ENCODE measurements around the gene NKAPL.

Gene NKAPL

DNA sequence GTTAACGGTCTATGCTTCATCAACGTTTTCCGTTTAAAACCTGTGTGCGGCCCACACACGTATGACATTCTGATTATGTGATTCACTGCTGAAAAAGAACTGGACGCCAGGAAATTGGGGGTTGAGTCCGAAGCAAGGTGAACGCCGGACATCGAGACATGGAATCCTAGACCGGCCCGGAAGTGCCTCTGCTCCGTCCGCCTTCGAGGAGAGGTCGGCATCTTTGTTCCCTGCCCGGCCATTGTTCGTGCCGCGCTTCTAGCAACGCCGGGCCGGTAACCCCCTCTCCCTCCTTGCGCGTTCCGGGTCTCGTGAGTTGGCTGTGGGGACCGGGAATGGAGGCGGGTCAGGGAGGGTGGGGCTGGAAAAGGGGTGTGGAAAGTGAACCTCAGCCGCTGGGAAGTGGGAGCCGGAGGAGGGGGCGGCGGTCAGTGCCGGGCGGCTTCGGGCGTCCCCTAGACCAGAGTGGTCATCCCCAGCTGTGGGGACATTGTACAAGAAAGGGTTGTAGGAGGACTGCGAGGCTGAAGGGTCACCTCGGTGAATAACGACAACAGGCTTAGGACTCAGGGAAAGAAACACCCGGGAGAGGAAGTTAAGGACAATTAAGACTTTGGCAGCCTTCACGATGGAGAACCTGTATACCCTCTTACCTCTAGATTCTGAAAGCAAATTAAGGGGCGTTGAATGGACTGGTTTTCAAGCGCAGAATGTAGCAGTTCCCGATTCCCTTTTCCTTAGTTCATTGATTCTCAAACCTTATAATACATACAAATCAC is 33.9 kb upstream of the NKAPL start, which contains the start of gene ZSCAN9:
ZSCAN9 (plus strand) TSS at position 220 of the 779 bp plus-strand sequence. CDS start 1,810 bp downstream, outside the sequence.
- Histone ChIP-seq H3K4me3 (ENCODE audit: low read depth in 1 of 2, low read length in 1 of 2) (peak within 1 kb of the TSS; percentile 72 to 87), H3K27ac (peak within 1 kb of the TSS; percentile 26), H3K36me3 (peaks cover 28% of the 10 kb centered on the region), H3K9me3 (no peaks in the 10 kb centered on the region), H3K4me1 (ENCODE audit: control insufficient read depth in 1 of 2, insufficient read depth in 1 of 2, low read depth in 1 of 2, low read length in 1 of 2) (peaks cover 11 to 12% of the 10 kb centered on the region in 2 experiments), H3K27me3 (peaks cover 42% of the 10 kb centered on the region)
- TF ChIP-seq, protein P1, sequence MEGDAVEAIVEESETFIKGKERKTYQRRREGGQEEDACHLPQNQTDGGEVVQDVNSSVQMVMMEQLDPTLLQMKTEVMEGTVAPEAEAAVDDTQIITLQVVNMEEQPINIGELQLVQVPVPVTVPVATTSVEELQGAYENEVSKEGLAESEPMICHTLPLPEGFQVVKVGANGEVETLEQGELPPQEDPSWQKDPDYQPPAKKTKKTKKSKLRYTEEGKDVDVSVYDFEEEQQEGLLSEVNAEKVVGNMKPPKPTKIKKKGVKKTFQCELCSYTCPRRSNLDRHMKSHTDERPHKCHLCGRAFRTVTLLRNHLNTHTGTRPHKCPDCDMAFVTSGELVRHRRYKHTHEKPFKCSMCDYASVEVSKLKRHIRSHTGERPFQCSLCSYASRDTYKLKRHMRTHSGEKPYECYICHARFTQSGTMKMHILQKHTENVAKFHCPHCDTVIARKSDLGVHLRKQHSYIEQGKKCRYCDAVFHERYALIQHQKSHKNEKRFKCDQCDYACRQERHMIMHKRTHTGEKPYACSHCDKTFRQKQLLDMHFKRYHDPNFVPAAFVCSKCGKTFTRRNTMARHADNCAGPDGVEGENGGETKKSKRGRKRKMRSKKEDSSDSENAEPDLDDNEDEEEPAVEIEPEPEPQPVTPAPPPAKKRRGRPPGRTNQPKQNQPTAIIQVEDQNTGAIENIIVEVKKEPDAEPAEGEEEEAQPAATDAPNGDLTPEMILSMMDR (IDR thresholded peaks at IDR 0.05), result no peak

DNA sequence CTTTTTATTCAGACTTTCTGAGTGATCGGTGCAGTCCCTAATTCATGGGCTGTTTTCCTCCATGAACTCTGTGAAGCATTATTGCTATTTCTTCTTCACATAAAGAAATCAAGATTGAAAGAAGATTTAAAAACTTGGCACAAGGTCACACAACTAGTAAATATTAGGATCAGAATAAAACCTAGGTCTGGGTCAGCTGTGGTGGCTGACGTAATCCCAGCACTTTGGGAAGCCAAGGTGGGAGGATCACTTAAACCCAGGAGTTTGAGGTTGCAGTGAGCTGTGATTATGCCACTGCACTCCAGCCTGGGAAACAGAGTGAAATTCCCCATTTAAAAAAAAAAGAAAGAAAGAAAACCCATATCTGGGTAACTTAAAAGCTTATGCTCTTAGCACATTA is 32.6 kb upstream of the NKAPL start:
- Histone ChIP-seq H3K36me3 (peaks cover 36% of the 10 kb centered on the region), H3K4me3 (ENCODE audit: low read depth in 1 of 2, low read length in 1 of 2) (no peak overlapping the region), H3K4me1 (ENCODE audit: control insufficient read depth in 1 of 2, insufficient read depth in 1 of 2, low read depth in 1 of 2, low read length in 1 of 2) (peaks cover 11 to 12% of the 10 kb centered on the region in 2 experiments), H3K9me3 (no peaks in the 10 kb centered on the region), H3K27me3 (peaks cover 30% of the 10 kb centered on the region), H3K27ac (no peak overlapping the region)
- TF ChIP-seq, protein P1 (IDR thresholded peaks at IDR 0.05), result no peak

DNA sequence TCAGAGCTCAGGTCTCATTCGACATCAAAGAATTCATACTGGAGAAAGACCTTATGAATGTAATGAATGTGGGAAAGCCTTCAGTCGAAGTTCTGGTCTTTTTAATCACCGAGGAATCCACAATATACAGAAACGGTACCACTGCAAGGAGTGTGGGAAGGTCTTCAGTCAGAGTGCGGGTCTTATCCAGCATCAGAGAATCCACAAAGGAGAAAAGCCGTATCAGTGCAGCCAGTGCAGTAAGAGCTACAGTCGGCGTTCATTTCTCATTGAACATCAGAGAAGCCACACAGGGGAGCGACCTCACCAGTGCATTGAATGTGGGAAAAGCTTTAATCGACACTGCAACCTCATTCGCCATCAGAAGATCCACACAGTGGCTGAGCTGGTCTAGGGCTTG is 26.3 kb upstream of the NKAPL start:
- H3K27me3 ChIP-seq, result no peaks in the 10 kb centered on the region
- no peaks in the 10 kb centered on the region for H3K9me3 ChIP-seq
- peaks cover 48% of the 10 kb centered on the region for H3K36me3 ChIP-seq
- H3K4me1 ChIP-seq (ENCODE audit: control insufficient read depth in 1 of 2, insufficient read depth in 1 of 2, low read depth in 1 of 2, low read length in 1 of 2), result no peaks in the 10 kb centered on the region
- no peak overlapping the region for H3K4me3 ChIP-seq (ENCODE audit: low read depth in 1 of 2, low read length in 1 of 2)
- TF ChIP-seq, protein P1 (IDR thresholded peaks at IDR 0.05), result no peak
- no peak overlapping the region for H3K27ac ChIP-seq

DNA sequence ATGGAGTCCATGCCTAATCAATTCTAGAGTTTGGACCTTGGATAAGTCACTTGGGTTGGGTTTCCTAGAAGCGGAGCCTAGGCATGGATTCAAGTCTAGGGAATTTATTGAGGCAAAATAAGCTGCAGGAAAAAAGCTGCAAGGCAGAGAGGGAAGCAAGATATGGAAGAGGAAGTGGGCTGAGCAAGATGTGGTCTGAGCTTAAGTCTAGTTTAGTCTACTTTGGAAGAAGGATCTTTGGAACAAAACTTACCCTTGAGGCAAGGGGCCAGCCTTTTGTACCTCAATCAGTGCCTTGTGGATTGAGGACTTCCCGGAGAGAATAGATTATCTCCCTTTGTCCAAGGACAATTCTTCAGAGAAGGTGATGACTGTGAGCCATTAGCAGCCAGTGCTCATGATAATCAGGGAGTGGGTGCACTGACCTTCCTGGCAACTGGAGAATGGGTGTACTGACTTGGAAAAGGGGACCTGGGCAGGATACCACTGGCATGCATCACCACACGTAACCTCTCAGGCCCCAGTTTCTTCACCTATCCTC is 23.1 kb upstream of the NKAPL start:
- H3K36me3 ChIP-seq, result peaks cover 21% of the 10 kb centered on the region
- TF ChIP-seq, protein P1 (IDR thresholded peaks at IDR 0.05), result no peak
- H3K4me1 ChIP-seq (ENCODE audit: control insufficient read depth in 1 of 2, insufficient read depth in 1 of 2, low read depth in 1 of 2, low read length in 1 of 2), result no peaks in the 10 kb centered on the region
- no peaks in the 10 kb centered on the region for H3K9me3 ChIP-seq
- no peak overlapping the region for H3K27ac ChIP-seq
- no peaks in the 10 kb centered on the region for H3K27me3 ChIP-seq
- H3K4me3 ChIP-seq (ENCODE audit: low read depth in 1 of 2, low read length in 1 of 2), result no peak overlapping the region

DNA sequence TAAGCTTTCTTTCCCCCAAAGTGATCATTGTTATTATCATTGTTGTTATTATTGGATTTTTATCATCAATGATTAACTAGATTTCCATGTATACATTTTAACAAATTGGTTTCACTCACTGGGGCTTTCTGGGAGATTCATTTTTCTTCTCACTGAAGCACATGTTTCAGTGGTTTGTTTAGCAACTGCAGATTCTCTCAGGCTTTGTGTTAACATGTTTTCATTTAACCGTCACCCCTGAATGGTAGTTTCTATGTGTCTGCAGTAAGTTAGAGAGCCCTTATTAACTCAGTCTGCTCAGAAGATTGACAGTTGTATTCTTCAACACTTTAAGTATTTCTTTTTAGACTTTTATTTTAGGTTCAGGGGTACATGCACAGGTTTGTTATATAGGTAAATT is 19.5 kb upstream of the NKAPL start:
- no peaks in the 10 kb centered on the region for H3K4me1 ChIP-seq (ENCODE audit: control insufficient read depth in 1 of 2, insufficient read depth in 1 of 2, low read depth in 1 of 2, low read length in 1 of 2)
- no peak overlapping the region for H3K4me3 ChIP-seq (ENCODE audit: low read depth in 1 of 2, low read length in 1 of 2)
- H3K27ac ChIP-seq, result no peak overlapping the region
- H3K27me3 ChIP-seq, result no peaks in the 10 kb centered on the region
- no peaks in the 10 kb centered on the region for H3K9me3 ChIP-seq
- TF ChIP-seq, protein P1 (IDR thresholded peaks at IDR 0.05), result no peak
- peaks cover 5% of the 10 kb centered on the region for H3K36me3 ChIP-seq
